ENCODE results near the gene MCF2L2.
"Not testable (repeated sequence)": the region's sequence is repeated elsewhere in the genome, so short reads cannot be mapped to it uniquely, and the experiment has no call there.

The MCF2L2 gene

DNA sequence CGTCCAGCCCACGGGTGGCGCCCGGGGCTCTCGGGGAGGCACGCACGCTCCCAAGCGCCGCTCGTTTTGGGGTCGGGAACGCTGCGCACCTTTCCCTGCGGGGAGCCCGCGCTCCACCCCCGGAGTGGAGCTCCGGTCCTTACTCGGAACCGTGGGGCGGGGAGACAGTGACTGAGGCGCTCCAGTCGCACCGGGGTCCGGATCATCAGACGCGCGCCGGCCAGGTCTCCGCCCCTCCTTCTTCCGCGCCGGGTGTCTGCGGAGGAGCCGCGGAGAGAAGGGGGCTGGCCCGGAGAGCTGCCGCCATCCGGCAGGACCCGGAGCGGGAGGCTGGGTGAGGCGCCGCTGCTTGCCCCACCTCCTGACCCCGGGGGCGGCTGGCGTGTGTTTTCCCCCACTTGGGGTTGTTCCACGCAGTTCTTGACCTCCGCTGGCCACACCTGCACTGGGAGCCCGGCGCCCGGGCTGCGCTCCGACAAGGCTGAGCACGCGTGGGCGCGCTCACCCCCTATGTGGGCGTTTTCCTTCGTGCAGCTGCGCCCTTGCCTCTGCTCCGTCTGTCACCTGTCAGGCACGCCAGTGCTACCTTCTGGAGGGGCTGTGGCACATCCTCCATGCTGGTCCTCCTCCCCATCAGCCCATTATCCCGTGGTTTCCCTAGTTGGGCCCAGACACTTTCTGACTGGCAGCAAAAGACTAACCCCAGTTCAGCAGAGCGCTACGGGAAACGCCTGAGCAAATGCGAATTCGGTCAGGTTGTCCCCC lies at the start of gene MCF2L2:
Gene MCF2L2 (minus strand): TSS at position 173 of the 765 bp plus-strand sequence. CDS start 642 bp downstream, outside the sequence.
- peak; percentile 74 for DNase-seq (ENCODE audit: low spot score)

- DNase-seq (ENCODE audit: low spot score) = no peak
Measured at GRCh38 chr3:183477801-183478456, 49.5 kb upstream of the MCF2L2 start.

GRCh38 chr3:183475764-183476162 lies 47.3 kb upstream of the MCF2L2 start:
- DNase-seq (ENCODE audit: low spot score) = not testable (repeated sequence)

- DNase-seq (ENCODE audit: low spot score) = no peak
Measured at GRCh38 chr3:183475016-183475763, 46.8 kb upstream of the MCF2L2 start.

- DNase-seq (ENCODE audit: low spot score) = no peak
Measured at GRCh38 chr3:183473969-183474368, 45.5 kb upstream of the MCF2L2 start.

- no peak for DNase-seq (ENCODE audit: low spot score)
Measured at GRCh38 chr3:183472155-183472554, 43.7 kb upstream of the MCF2L2 start.

DNA sequence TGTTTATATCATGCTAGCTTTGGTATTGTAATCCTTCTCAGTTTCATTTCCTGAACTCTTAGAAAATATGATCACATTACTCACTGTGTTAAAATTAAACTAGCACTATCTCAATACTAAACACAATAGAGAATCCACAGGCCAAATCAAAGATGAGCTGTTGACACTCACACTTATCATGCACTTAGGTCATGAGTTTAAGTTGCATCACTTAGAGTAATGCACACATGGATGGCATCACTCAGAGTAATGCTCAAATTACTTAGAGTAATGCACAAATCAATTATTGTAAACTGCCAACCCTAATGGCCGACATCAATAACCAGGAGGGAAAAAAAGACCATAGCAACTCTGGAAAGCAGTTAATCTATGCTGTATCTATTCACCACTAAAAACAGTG lies 40.0 kb upstream of the MCF2L2 start:
- no peak for DNase-seq (ENCODE audit: low spot score)

DNA sequence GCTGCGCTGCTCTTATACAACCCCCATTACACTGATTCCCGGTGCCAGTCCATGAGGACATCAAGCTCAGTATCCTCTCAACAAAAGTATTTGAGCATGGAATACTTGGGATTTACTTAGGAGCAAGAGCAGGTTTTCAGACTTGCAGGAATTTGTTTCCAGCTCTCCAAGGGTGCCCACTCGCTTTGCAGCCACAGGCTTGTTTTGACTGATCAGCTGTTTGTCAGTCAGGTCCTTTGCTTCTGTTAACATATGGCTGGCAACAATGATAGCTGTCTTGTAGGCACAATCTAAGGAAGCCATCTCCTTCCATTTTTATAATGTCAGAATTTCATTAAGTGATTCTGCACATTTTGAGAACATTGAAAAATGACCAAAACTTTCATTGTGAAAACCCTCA lies 38.2 kb upstream of the MCF2L2 start:
- DNase-seq (ENCODE audit: low spot score) = no peak

- not testable (repeated sequence) for DNase-seq (ENCODE audit: low spot score)
Measured at GRCh38 chr3:183465710-183466109, 37.3 kb upstream of the MCF2L2 start.

- no peak for DNase-seq (ENCODE audit: low spot score)
Measured at GRCh38 chr3:183464480-183464879, 36.1 kb upstream of the MCF2L2 start.

DNA sequence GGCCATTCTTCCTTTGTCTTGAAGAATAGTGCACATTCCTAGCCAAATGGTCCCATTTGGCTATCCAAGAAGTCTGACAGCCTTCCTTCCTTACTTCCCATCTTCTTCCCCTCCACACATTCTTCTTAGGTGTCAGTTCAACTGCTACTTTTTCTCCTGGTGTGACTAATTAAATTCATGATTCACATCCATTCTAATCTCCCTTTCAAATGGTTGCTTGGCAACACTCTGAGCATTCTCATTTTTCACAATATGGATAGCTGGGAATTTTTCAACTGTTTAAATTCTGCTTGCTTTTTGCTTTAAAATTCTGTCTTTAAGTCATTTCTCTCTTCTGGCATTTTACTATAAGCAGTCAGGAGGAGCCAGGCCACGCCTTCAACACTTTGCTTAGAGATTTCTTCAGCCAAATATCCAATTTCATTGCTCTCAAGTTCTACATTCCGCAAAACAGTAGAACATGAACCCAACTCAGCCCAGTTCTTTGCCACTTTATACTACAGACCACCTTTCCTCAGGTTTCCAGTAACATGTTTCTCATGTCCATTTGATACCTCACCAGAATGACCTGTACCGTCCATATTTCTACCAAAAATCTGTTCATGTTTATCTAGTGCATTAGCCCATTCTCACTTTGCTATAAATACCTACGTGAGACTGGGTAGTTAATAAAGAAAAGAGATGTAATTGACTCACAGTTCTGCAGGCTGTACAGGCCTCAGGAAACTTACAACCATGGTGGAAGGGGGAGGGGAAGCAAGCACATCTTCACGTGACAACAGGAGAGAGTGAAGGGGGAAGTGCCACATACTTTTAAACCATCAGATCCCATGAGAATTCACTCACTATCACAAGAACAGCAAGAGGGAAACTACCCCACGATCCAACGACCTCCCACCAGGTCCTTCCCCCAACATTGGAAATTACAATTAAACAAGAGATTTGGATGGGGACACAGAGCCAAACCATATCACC lies 31.9 kb upstream of the MCF2L2 start:
- no peak for DNase-seq (ENCODE audit: low spot score)

DNA sequence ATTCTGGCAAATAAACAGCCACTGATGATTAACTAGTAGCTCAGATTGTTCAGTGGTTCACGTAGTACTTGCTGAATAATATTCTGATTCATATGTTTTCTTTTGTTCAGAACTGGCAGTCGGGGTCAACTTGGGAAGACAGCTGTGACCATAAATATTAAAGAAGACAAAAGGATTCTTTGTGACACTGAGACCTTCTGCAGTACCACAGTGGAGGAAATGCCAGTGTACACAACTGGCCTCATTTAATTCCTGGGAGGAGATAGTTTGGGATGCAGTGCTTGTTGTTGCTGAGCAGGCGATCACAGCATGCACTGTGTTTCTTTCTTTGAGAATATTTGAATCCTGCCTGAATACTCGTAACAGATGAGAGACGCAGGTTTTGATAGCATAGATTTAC lies 26.7 kb upstream of the MCF2L2 start:
- DNase-seq (ENCODE audit: low spot score) = no peak

GRCh38 chr3:183454064-183454463 lies 25.6 kb upstream of the MCF2L2 start:
- no peak for DNase-seq (ENCODE audit: low spot score)

GRCh38 chr3:183449791-183450190 lies 21.4 kb upstream of the MCF2L2 start:
- no peak for DNase-seq (ENCODE audit: low spot score)

- no peak for DNase-seq (ENCODE audit: low spot score)
Measured at GRCh38 chr3:183449391-183449790, 21.0 kb upstream of the MCF2L2 start.

DNA sequence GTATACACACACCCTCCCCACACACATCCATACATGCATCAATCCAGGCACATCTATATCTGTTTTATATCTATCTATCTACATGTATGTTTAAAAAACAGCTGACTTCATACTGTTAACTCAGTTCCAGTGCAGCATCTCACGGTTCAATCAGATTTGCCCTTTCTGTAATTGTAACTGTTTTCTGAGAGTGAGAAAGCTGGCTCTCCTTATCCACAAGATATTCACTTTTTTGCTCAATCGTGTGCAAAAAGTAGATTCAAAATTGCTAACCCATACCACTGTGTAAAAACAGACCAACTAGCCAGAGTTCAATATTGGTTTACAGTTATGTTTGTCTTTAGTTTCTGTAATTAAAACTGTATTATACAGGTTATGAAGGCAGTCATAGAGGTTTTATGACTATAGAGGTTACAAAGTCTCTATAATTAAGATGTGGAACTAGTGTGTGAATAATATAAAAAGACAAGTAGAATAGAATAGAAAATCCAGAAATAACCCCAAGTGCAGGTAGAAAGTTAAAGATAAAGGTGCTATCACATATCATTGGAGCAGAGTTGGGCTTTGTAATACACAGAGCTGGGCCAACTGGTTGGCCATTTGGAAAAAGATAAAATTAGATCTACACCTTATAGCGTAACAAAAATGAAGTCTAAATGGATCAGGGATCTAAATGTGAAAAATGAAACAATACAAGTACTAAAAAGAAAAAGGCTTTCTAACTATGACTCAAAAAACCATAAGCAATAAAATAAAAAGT lies 20.1 kb upstream of the MCF2L2 start:
- DNase-seq (ENCODE audit: low spot score) = no peak

DNA sequence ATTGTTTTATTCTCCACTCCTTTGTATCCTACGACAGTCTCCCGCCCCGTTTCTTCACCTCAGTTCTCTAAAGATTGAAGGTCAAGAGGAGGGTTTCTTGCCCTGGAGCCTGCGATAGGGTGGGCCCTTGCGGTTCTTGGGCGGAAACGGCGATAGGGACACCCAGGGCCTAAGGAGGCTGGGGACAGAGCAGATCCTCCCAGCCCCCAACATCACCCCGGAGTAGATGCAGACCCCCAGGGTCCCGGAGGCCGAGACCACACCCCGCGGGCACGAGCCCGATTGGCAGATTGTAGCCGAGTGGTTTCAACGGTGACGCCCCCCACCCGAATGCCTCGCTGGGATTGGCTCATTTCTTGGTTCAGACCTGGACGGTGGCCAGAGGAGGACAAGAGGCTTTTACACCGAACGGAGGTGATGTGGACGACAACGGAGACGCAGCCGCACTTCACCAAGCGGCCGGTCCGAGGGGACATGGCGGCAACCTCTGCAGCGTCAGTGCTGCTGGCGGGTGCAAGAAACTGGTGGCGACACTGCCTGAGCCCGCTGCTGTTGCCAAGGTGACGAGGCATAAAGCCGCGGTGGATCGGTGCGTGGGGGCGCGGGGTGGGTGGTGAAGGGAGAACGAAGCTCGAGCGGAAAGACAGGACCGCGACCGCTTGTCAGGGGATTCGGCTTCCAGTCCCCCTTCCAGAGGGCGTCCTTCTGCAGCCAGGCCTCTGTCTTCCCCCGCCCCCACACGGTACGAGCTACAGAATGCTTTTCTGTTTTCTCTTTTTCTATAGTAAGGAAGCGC lies 19.0 kb upstream of the MCF2L2 start:
- DNase-seq (ENCODE audit: low spot score) = peak; percentile 76

DNA sequence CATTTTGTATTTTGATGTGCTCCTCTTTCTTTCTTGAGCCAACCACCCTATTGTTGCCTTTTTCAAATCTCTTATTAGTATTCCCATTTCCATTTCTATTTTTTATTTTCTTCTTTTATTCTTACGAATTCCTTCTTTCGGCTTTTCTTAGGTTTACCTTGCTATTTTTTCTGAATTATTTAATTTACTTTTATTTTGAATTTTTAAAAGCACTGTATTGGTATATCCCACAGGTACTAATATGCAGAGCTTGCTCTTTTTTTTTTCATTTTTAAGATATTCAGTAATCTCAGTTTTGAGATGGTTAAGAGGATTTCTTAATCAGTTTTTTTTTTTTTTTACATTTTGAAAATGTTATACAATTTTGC lies 18.4 kb upstream of the MCF2L2 start:
- no peak for DNase-seq (ENCODE audit: low spot score)

DNA sequence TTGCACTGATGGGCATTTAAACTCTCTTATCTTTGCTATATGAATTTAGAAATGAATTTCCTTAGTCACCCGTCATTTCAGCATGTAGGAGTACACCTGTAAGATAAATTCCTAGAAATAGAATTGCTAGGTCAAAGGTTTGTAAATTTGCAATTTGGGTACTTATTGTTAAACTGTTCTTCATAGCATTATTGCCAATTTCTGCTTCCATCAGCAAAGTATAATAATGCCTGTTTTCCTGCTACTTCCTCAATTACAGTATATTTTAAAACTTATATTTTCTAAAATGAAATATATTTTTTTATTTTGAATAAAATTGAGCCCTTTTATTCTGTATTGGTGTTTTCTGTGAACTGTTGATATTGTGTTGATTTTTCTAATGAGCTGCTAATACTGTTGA lies 16.3 kb upstream of the MCF2L2 start:
- DNase-seq (ENCODE audit: low spot score) = no peak
